Small intestine (tissue), 7 donors: ENCODE data around the gene PRRC2B. TPM values are rescaled to one million over a fixed set of nuclear protein-coding genes. Genes with fewer than 3 reads are reported as not detected.
"Not testable (repeated sequence)": the region's sequence is repeated elsewhere in the genome, so short reads cannot be mapped to it uniquely, and the experiment has no call there.

Source experiments
- DNase-seq, 2 donors: peaks; one replicate each; pipeline versions ENCODE4 v3.0.0 to v3.0.0-alpha.2; 2013
- FAIRE-seq: peaks from 2 replicates; lab custom pipeline; 2012; peaks lifted over from hg19 to GRCh38; lab: Jason Lieb, UNC
- H3K27ac ChIP-seq, 3 donors: one replicate each; pipeline ENCODE4 v1.5.1; 2013; ENCODE audit warnings: low read length in 2 of 3, mild to moderate bottlenecking in 2 of 3, control low read depth in 1 of 3, inconsistent platforms in 1 of 3, low read depth in 1 of 3, moderate library complexity in 1 of 3
- H3K27me3 ChIP-seq, 3 donors: one replicate each; pipeline ENCODE4 v1.6.1; 2013; ENCODE audit warnings: low read length in 3 of 3, inconsistent platforms in 1 of 3; ENCODE audit not compliant: control insufficient read depth in 3 of 3, insufficient read depth in 3 of 3
- H3K36me3 ChIP-seq, 3 donors: one replicate each; pipeline ENCODE4 v1.6.1; 2013; ENCODE audit warnings: low read length in 3 of 3, inconsistent platforms in 1 of 3, low read depth in 1 of 3, mild to moderate bottlenecking in 1 of 3, moderate library complexity in 1 of 3; ENCODE audit not compliant: control insufficient read depth in 3 of 3, insufficient read depth in 2 of 3
- H3K4me1 ChIP-seq, 3 donors: one replicate each; pipeline ENCODE4 v1.6.1; 2013; ENCODE audit warnings: low read length in 2 of 3, inconsistent platforms in 1 of 3, low read depth in 1 of 3, mild to moderate bottlenecking in 1 of 3, moderate library complexity in 1 of 3; ENCODE audit not compliant: control insufficient read depth in 3 of 3, insufficient read depth in 2 of 3
- H3K4me3 ChIP-seq, 3 donors: one replicate each; pipeline ENCODE4 v1.5.1; 2013; ENCODE audit warnings: low read length in 3 of 3, control low read depth in 1 of 3, inconsistent platforms in 1 of 3, low read depth in 1 of 3, mild to moderate bottlenecking in 1 of 3, moderate library complexity in 1 of 3
- H3K9me3 ChIP-seq, 2 donors: one replicate each; pipeline ENCODE4 v1.6.1; 2013; ENCODE audit warnings: low read depth in 1 of 2, low read length in 1 of 2; ENCODE audit not compliant: control insufficient read depth in 2 of 2, insufficient read depth in 1 of 2
- WGBS, 3 donors: extraction: QIAGEN DNeasy Blood & Tissue Kit; methylation state at CpG; one replicate each; pipeline ENCODE4 v1.1.7; 2013; 5-methylcytosine and 5-hydroxymethylcytosine counted together
- polyA plus RNA-seq, 4 donors: library from polyadenylated mRNA; stranded (reverse) in 3 of 4; unstranded in 1 of 4; fragments of 200-250 nt in 3 of 4; fragments of 120-200 nt in 1 of 4; gene quantifications; one replicate each; pipeline versions ENCODE4 v1.2.1 to v1.2.3, GENCODE V29; 2013
- donor health status: healthy with polysubstance abuse.
- donor health status: control.
- donor health status: control.
- donor health status: Bipolar disorder and iron deficiency.
- donor health status: healthy.

Gene PRRC2B
- polyA plus RNA-seq, 4 donors, result 18.9 to 138 (median 40.7) TPM

GRCh38 chr9:131391504-131391903, 2.4 kb upstream of the PRRC2B start:
- no peaks in the 10 kb centered on the region for H3K36me3 ChIP-seq
- 88 to 92% (median 91%) methylated on average over 4 of the region's 4 CpGs for WGBS, 3 donors
- FAIRE-seq, result no peak

GRCh38 chr9:131394464-131395156, 724 bp downstream of the PRRC2B start:
- Histone ChIP-seq H3K4me3 (peak overlapping the region; percentile 58 to 84 (median 82)), H3K9me3 (no peaks in the 10 kb centered on the region), H3K4me1 (peaks cover 7 to 37% (median 19%) of the 10 kb centered on the region in 3 donors), H3K36me3 (peaks cover 0 to 11% (median 0%) of the 10 kb centered on the region in 3 donors), H3K27me3 (no peaks in the 10 kb centered on the region), H3K27ac (peak overlapping the region; percentile 79 to 94 (median 90))
- DNase-seq (peak; percentile 36 to 83), FAIRE-seq (no peak)
- 0% methylated on average over 36 to 63 of the region's 63 CpGs for WGBS, 3 donors

More at GRCh38 chr9:131391504-131391903, 2.4 kb upstream of the PRRC2B start:
- Histone ChIP-seq H3K9me3 (no peaks in the 10 kb centered on the region), H3K4me3 (no peak overlapping the region), H3K4me1 (peaks cover under 1 to 17% (median 6%) of the 10 kb centered on the region in 3 donors), H3K27ac (no peak overlapping the region), H3K27me3 (no peaks in the 10 kb centered on the region)
- DNase-seq, result no peak

- peak overlapping the region; percentile 79 to 94 (median 90) for H3K27ac ChIP-seq
- H3K4me1 ChIP-seq, result peaks cover 7 to 37% (median 19%) of the 10 kb centered on the region in 3 donors
- peaks cover 0 to 14% (median 0%) of the 10 kb centered on the region in 3 donors for H3K36me3 ChIP-seq
- DNase-seq (peak; percentile 63 to 64), FAIRE-seq (no peak)
- no peaks in the 10 kb centered on the region for H3K9me3 ChIP-seq
- H3K27me3 ChIP-seq, result no peaks in the 10 kb centered on the region
- 12 to 13% (median 12%) methylated on average over 17 of the region's 17 CpGs for WGBS, 3 donors
- peak overlapping the region; percentile 58 to 84 (median 82) for H3K4me3 ChIP-seq
These were observed 1.5 kb downstream of the PRRC2B start for GRCh38 chr9:131395157-131396098.

GRCh38 chr9:131396099-131396479, 2.2 kb downstream of the PRRC2B start:
- Histone ChIP-seq H3K4me1 (peaks cover 7 to 37% (median 22%) of the 10 kb centered on the region in 3 donors), H3K36me3 (peaks cover 0 to 17% (median 0%) of the 10 kb centered on the region in 3 donors), H3K27ac (peak overlapping the region; percentile 12 to 79 (median 47)), H3K4me3 (peak overlapping the region in 2 of 3 donors; percentile 58 to 84)
- not testable (repeated sequence) for H3K9me3 ChIP-seq, DNase-seq, FAIRE-seq, H3K27me3 ChIP-seq
- WGBS, 3 donors, result 25 to 45% (median 41%) methylated on average over 4 of the region's 4 CpGs

GRCh38 chr9:131396626-131397025, 2.7 kb downstream of the PRRC2B start:
- Histone ChIP-seq H3K4me1 (peaks cover 7 to 37% (median 22%) of the 10 kb centered on the region in 3 donors), H3K27me3 (no peaks in the 10 kb centered on the region), H3K36me3 (peaks cover 0 to 17% (median 0%) of the 10 kb centered on the region in 3 donors), H3K27ac (peak overlapping the region in 2 of 3 donors; percentile 48 to 61), H3K9me3 (no peaks in the 10 kb centered on the region), H3K4me3 (peak overlapping the region in 2 of 3 donors; percentile 9 to 11)
- FAIRE-seq (no peak), DNase-seq (no peak)
- 33 to 44% (median 42%) methylated on average over 3 of the region's 3 CpGs for WGBS, 3 donors

- Histone ChIP-seq H3K27ac (peak overlapping the region in 2 of 3 donors; percentile 48 to 61), H3K9me3 (no peaks in the 10 kb centered on the region), H3K4me1 (peaks cover 7 to 37% (median 22%) of the 10 kb centered on the region in 3 donors), H3K4me3 (peak overlapping the region in 1 of 3 donors; percentile 11), H3K36me3 (peaks cover 0 to 19% (median 0%) of the 10 kb centered on the region in 3 donors), H3K27me3 (no peaks in the 10 kb centered on the region)
- WGBS, 3 donors, result 22 to 33% (median 30%) methylated on average over 8 of the region's 8 CpGs
- DNase-seq, result peak in 1 of 2 donors; percentile 51
- FAIRE-seq, result no peak
These were observed 3.4 kb downstream of the PRRC2B start for GRCh38 chr9:131397100-131397790.

- H3K36me3 ChIP-seq, result peaks cover 0 to 27% (median 0%) of the 10 kb centered on the region in 3 donors
- no peaks in the 10 kb centered on the region for H3K27me3 ChIP-seq
- FAIRE-seq, result no peak
- peak overlapping the region in 1 of 3 donors; percentile 49 for H3K27ac ChIP-seq
- H3K9me3 ChIP-seq, result no peaks in the 10 kb centered on the region
- WGBS, 3 donors, result 6 to 21% (median 16%) methylated on average over 9 of the region's 9 CpGs
- H3K4me3 ChIP-seq, result no peak overlapping the region
- DNase-seq, result peak in 1 of 2 donors; percentile 65
- H3K4me1 ChIP-seq, result peaks cover 7 to 40% (median 26%) of the 10 kb centered on the region in 3 donors
These were observed 4.3 kb downstream of the PRRC2B start for GRCh38 chr9:131398204-131398603.
